Measurements from ENCODE around the gene HELZ.
"Not testable (repeated sequence)": the region's sequence is repeated elsewhere in the genome, so short reads cannot be mapped to it uniquely, and the experiment has no call there.

The HELZ gene

GRCh38 chr17:67043283-67043682 is 201.7 kb downstream of the HELZ start:
- ChIA-PET POLR2A (no interaction called here), CTCF (no interaction called here)
- no peak overlapping the region for H3K4me3 ChIP-seq (ENCODE audit: low read depth, low read length)
- DNase-seq (ENCODE audit: low read depth, low spot score), result no peak
- no peak for TF ChIP-seq CTCF (IDR thresholded peaks at IDR 0.05; ENCODE audit: insufficient read depth, low read length, missing control alignments)

GRCh38 chr17:67041941-67042899 is 202.8 kb downstream of the HELZ start:
- ChIA-PET POLR2A (no interaction called here), CTCF (no interaction called here)
- no peak for TF ChIP-seq CTCF (IDR thresholded peaks at IDR 0.05; ENCODE audit: insufficient read depth, low read length, missing control alignments)
- DNase-seq (ENCODE audit: low read depth, low spot score), result no peak
- H3K4me3 ChIP-seq (ENCODE audit: low read depth, low read length), result no peak overlapping the region

- ChIA-PET CTCF (no interaction called here), POLR2A (no interaction called here)
- no peak for DNase-seq (ENCODE audit: low read depth, low spot score)
Measured at GRCh38 chr17:67041531-67041930, 203.5 kb downstream of the HELZ start.

GRCh38 chr17:67041119-67041518 is 203.9 kb downstream of the HELZ start:
- H3K4me3 ChIP-seq (ENCODE audit: low read depth, low read length); CTCF ChIA-PET; DNase-seq (ENCODE audit: low read depth, low spot score): not testable (repeated sequence)
- POLR2A ChIA-PET, result interaction anchor here (0.6 kb wide), 1 partner anchor 17 kb away, joined by 3 read pairs; no protein-coding TSS in a partner anchor

More at GRCh38 chr17:67041531-67041930, 203.5 kb downstream of the HELZ start:
- no peak overlapping the region for H3K4me3 ChIP-seq (ENCODE audit: low read depth, low read length)
- no peak for TF ChIP-seq CTCF (IDR thresholded peaks at IDR 0.05; ENCODE audit: insufficient read depth, low read length, missing control alignments)

- ChIA-PET CTCF (no interaction called here), POLR2A (interaction anchor here (0.6 kb wide), 1 partner anchor 18 kb away, joined by 3 read pairs; no protein-coding TSS in a partner anchor)
- no peak overlapping the region for H3K4me3 ChIP-seq (ENCODE audit: low read depth, low read length)
- DNase-seq (ENCODE audit: low read depth, low spot score), result no peak
- TF ChIP-seq CTCF (IDR thresholded peaks at IDR 0.05; ENCODE audit: insufficient read depth, low read length, missing control alignments), result no peak
Measured at GRCh38 chr17:67040652-67041051, 204.3 kb downstream of the HELZ start.

- ChIA-PET POLR2A (no interaction called here), CTCF (interaction anchor here (1.1 kb wide), 1 partner anchor 29 kb away, joined by 3 read pairs; no protein-coding TSS in a partner anchor)
- no peak for TF ChIP-seq CTCF (IDR thresholded peaks at IDR 0.05; ENCODE audit: insufficient read depth, low read length, missing control alignments)
- DNase-seq (ENCODE audit: low read depth, low spot score), result no peak
- H3K4me3 ChIP-seq (ENCODE audit: low read depth, low read length), result no peak overlapping the region
Measured at GRCh38 chr17:67038861-67039365, 206.1 kb downstream of the HELZ start.
